Measurements from ENCODE around the gene PRG2.

The PRG2 gene

GRCh38 chr11:57390535-57390934, at the start of gene PRG2:
PRG2 (minus strand) TSS chr11:57390650; CDS start chr11:57389944, 706 bp downstream.
- no peak for DNase-seq (ENCODE audit: low read depth in 2 of 2)

DNA sequence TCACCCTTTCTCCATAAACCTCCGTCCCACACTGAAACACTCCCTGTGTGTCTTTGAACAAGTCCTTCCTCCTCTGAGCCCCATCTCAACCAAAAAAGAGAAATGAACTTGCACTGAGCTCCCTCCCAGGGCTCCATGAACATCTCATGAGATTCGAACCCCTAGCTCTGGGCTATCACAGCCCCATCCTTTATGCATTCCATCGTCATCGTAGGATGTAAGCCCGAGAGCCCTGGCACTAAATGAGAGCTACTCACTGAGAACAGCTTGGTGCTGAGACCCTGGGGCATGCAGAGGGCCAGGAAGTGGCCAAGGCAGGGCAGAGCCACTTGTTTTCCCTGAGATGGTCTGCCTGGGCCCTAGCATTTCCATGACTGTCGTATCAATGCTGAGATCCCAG, 49.3 kb upstream of the PRG2 start:
- DNase-seq (ENCODE audit: low read depth in 2 of 2) = no peak

DNA sequence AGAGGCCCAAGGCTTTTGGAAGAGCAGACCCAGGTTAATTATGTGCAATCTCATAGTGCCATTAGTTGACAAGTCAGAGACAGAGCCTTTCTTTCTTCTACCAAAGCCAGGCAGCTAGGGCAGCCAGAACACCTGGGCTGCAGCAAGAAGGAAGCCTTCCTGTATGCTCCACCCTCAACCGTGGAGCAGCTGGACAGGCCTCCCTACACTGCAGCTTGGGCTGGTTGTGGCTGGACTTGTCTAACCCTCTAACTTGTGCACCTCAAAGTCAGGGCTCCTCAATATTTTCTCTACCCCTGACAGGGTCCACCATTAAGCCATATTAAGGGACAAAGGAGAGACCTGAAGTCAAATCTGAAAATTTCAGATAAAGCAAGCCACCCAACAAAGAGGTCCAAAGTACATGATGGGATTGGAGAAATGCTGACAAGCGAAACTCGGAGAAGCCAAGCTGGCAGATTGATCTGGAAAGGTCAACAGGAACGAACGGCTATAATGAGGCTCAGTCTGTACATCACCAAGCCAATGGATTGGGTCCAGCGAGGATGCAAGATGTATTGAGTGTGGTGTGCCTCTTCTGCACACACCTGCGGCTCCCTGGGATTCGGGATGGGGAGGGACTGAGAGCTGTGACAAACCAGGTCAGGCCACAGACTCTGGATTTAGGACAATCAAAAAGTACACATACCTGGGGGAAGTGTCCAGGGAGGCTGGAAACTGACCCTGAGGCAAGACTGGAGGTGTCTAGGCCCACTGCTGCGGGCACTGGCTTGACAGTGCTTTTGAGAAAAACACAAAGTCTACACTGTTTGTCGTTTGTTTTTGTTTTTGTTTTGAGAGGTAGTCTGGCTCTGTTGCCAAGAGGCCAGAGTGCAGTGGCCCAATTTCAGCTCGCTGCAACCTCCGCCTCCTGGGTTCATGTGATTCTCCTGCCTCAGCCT, 48.2 kb upstream of the PRG2 start:
- no peak for DNase-seq (ENCODE audit: low read depth in 2 of 2)

- DNase-seq (ENCODE audit: low read depth in 2 of 2) = no peak
Observed at GRCh38 chr11:57436031-57436430, 45.6 kb upstream of the PRG2 start.

DNA sequence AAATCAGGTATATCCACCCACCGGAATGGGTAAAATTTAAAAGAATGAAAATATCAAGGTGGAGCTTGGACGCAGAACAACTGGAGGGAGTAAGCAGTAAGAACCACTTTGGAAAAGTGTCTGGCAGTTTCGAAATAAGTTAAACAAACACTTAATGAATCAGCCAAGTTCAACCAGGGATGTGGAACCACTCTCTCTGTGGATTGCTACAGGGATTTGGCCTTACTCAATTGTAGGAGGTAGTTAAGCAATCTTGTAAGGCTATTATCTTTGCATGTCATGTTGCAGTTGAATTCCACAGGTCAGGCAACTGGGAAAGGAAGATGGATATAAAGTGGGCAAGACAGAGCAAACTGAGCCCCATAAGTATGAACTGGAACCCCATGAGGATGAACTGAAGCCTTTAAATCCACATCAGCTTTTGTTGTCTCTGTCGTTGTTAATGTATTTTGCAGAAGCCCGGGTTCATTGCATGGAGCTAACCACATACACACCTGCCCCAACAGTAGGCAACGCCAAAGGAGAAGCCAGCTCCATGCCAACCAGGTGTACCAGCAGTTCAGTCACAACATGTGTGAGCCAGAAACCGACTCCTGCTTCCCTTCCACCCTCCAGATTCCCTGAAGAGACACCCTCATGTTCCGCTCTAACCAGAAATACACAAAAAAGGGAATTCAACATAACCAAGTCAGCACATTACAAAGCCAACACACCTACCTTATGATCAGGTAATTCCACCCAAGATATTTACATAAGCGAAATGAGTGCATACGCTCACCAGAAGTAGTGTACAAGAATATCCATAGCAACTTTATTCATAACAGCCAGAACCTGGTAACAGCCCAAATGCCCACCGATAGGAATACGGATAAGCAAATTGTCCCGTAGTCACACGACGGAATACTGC, 44.4 kb upstream of the PRG2 start:
- peak; percentile 86 to 87 for DNase-seq (ENCODE audit: low read depth in 2 of 2)

GRCh38 chr11:57432714-57433163, 42.3 kb upstream of the PRG2 start:
- peak; percentile 43 to 44 for DNase-seq (ENCODE audit: low read depth in 2 of 2)

DNA sequence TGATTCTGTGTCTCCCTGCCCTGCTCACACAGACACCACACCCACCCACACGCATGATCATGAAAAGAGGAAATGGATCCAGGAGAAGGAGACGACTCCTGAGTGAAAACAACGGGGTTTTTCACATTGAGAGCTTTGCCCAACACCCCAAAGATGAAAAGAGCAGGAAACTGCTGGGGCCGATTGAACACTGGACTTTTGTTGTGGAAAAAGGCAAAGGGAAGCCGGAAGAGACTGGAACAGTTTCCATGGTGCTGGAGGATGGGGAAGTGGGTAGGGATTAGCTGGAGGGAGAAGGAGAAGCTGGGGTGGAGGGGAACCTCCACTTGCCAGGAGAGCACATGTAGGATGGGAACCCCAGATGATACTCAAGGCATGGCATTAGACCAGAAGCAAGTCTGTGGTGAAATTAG, 41.7 kb upstream of the PRG2 start:
- DNase-seq (ENCODE audit: low read depth in 2 of 2) = no peak

- no peak for DNase-seq (ENCODE audit: low read depth in 2 of 2)
Observed at GRCh38 chr11:57430952-57431351, 40.5 kb upstream of the PRG2 start.

DNA sequence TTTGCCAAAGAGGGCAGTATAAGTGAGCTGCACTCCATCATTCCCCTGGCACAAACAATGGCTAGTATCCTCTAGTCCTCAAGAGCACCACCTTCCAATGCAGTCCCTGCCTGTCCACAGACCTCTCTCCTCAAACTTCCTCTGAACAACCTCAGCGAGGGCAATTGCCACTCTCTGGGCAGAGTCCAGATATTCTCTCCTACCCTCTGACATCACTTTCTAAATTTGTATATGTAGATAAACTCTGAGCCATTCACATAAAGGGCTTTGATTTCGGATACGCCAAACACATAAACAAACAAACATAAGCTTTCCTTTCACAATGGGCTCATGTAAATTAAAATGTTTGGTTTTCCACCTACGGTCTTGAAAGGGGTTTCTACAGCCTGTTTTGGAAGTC, 39.5 kb upstream of the PRG2 start:
- no peak for DNase-seq (ENCODE audit: low read depth in 2 of 2)

- DNase-seq (ENCODE audit: low read depth in 2 of 2) = no peak
Observed at GRCh38 chr11:57428643-57429042, 38.2 kb upstream of the PRG2 start.

GRCh38 chr11:57427727-57428082, 37.3 kb upstream of the PRG2 start:
- no peak for DNase-seq (ENCODE audit: low read depth in 2 of 2)

GRCh38 chr11:57426929-57427726, 36.7 kb upstream of the PRG2 start, which contains the start of gene SLC43A3:
SLC43A3 (minus strand) TSS chr11:57427121; CDS start chr11:57426172, 949 bp downstream.
- peak; percentile 84 for DNase-seq (ENCODE audit: low read depth in 2 of 2)

GRCh38 chr11:57426439-57426928, 36.0 kb upstream of the PRG2 start:
- DNase-seq (ENCODE audit: low read depth in 2 of 2) = no peak

DNA sequence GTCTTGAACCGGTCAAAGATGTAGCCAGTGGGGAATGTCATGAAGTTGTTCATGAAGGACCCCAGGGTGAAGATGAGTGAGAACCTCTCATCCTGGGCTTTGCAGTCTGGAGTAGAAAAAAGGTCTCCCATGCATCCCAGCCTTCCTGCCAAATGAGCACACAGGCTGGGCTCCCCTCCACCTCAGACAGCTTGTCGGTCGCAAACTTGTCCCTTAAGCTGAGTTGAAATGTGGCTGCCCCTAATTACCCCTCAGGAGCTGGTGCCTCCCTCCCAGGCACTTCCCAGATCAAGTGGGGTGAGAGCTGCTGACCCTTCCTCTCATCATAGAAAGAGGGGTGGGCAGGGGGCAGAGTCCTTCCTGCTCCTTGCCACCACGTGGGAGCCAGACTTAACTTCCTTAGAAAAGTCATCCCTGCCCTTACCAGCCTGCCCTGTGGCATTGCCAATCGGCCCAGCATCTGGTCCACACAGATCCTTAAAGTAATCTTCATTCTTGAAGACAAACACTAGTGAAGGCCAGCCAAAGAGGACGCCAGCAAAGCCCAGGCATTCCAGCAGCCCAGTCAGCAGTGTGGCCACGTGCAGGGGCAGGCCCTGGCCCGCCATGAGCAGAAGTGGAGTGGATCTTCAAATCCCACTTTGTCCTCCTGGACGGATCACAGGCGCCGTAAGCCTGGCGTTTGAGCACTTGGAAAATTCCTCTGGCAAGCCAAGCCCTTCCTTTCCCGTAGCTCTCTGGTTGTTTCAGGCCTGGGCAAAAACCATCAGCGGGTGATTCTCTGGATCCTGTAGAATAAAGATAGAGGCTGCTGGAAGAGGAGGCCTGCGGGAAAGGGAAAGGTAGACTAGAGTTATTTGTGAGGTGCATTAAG, 35.4 kb upstream of the PRG2 start:
- DNase-seq (ENCODE audit: low read depth in 2 of 2) = no peak

DNA sequence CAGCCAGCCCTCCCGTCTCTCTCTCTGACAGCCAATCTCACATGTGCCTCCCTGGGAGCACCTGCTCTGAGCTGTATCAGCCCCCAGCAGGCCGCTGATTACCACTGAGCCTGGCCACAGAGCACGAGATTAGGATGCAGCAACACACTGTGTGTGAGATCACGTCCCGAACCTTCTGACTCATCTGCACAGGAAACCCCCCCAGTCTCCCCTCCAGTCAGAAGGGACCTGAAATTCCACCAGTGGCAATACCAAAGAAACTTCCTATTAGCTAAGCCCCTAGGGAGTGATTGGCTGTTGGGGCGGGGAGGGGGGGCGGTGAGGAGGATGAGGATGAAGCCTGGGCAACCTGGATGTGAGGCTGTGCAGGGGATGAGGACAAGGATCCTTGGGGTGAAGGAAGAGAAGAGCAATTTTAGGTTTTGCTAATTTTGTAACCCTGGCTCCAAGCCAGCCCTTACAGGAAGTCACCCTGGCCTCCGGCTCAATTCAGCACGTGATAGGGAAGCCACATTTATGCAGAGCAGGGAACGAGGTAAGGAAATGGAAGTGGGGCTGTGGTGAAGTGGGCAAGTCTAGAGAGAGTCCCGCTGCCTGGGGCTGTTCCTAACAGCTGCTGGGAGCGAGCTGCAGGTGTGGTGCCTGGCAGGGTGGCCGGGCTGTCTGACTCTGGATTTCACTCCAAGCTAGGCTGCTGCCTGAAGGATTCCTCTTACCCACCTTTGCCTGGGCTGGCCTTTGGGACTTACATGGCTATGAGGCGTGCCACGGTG, 34.5 kb upstream of the PRG2 start:
- DNase-seq (ENCODE audit: low read depth in 2 of 2) = peak; percentile 66 to 78

DNA sequence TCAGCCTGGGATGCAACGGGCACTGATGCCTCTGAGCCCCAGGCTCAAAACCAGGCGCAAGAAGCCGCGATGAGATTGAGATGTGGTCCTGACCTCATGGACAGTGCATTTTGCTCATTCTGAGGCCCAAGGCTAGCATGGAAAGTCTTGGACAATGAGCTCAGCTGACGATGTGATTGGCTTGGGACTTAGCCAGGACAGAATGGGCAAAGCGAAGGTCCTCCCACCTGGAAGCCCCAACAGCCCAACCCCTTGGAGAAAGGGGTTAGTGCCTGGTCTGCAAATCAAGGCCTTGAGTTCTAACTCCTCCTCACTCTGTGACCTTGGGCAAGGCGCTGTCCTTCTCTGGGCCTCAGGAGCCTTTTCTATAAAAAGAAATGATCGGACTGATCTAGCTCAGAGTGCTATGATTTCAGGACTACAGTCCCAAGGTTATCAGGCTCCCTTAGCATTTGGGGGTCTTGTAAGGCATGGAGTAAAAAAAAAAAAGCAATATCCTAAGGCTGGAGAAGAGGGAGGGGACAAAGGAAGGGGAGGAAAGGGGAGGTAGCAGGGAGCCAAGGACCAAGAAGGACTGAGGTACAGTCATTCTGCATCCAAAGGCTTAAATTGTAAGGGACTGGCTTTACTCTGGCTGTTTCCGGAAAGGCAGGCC, 33.8 kb upstream of the PRG2 start:
- DNase-seq (ENCODE audit: low read depth in 2 of 2) = no peak

DNA sequence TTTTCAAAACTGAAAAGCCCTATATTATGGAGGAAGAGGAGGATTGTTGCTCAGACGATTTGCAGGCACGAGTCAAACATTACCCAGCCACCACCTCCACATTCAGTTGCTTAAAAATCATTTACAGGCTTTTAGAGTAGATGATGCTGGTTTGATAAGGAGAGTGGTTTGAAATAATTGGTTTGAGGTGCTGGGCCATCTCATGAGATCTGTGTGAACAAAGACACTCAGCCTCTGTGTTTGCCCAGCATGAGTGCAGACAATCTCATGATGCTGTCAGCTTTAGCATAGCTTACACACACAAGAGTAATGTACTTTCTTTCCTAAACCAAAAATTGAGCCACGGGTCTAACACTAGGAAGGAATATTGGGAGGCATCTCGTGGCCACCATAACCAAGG, 32.2 kb upstream of the PRG2 start:
- DNase-seq (ENCODE audit: low read depth in 2 of 2) = no peak

GRCh38 chr11:57421805-57422204, 31.4 kb upstream of the PRG2 start:
- no peak for DNase-seq (ENCODE audit: low read depth in 2 of 2)

- DNase-seq (ENCODE audit: low read depth in 2 of 2) = no peak
Observed at GRCh38 chr11:57421066-57421465, 30.6 kb upstream of the PRG2 start.

Data from fibroblast of skin of left quadriceps (primary cell).